ENCODE measurements around the gene ENTREP3.

The ENTREP3 gene

DNA sequence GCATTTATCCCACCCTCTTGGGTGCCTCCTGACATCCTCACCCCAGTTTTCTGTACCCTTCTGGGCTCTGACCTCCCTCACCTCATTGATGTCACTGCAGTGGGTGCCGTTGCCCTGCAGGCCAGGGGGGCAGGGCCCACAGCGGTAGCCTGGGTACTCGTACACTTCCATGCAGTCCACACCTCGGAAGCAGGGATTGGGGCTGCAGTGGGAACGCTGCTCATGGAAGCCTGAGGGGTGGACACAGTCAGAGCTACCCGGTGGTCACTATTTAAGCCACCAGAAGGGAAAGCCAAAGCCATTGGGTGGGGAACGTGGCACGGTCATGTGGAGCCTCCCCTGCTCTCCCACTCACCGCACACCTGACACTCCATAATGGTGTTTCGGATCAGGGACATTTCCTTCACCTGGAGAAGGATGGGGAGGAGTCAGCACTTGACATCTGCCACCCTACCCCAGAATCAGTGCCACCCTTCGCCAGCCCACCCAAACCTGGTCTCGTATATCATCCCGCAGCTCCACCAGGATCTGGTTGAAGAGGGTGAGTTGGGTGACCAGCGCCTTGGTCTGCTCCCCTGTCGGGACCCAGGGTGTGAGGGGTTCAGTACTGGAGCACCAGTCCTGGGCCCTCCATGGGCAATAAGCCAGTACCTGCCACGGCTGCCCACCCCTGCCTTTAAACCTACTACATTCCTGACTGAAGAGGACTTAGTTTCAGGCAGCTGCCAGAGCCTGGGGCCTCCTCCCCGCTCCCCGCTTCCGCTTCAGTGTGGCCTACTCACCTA lies 52.4 kb downstream of the ENTREP3 start:
- in situ Hi-C loops (cut with MboI; ENCODE audit: low sequenced_read_pairs) = no loop called here

DNA sequence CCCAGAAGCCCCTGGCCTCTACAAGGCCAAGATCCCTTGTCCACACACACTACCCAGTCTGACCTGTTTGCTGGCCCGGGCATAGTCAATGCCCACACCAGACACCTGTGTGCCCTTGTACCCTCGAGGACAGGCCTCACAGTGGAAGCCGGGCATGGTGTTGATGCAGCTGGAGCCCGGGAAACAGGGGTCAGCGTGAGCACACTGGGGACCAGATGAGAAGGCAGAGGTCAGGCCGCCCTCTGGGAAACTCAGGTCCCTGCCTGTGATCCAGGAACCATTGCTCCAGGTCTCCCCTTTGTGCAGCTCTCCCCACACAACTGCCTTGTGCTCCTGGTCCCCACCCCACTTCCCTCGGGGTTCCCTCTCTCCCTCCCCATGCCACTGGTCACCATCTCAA lies 53.1 kb downstream of the ENTREP3 start:
- in situ Hi-C loops (cut with MboI; ENCODE audit: low sequenced_read_pairs) = no loop called here

DNA sequence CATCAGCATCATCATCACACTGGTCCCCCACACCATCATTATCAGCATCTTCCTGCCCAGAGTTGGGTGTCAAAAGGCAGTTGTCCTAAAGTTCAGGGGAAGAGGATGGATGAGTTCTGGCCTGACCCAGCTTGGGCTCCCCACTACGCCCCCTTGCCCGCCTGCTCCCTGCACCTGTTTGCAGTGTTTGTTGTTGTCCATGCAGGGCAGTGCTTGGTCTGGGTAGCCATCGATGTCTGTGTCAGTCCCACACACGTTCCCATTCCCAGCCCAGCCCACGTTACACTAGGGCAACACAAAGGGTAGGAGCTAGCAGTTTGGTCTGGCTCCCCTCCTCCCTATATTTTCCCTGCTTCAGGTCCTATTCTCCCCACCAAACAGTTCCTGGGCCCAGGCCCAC lies 54.4 kb downstream of the ENTREP3 start:
- in situ Hi-C loops (cut with MboI; ENCODE audit: low sequenced_read_pairs) = no loop called here

DNA sequence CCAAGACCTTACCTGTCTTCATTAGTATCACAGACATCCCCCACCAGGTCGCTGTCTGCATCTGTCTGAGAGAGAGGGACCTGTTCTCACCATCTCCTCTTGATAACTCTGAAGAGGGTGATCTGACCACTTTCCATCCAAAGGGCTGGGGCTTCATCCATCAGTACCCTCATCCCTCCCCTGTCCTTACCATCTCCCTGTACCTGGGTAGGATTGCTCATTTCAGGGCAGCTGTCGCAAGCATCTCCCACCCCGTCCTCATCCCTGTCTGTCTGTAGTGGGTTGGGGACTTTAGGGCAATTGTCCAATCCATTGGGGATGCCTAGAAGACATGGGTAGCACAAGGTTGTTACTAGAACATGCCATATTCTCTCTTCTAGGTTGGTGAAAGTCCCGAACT lies 55.5 kb downstream of the ENTREP3 start:
- in situ Hi-C loops (cut with MboI; ENCODE audit: low sequenced_read_pairs) = no loop called here

DNA sequence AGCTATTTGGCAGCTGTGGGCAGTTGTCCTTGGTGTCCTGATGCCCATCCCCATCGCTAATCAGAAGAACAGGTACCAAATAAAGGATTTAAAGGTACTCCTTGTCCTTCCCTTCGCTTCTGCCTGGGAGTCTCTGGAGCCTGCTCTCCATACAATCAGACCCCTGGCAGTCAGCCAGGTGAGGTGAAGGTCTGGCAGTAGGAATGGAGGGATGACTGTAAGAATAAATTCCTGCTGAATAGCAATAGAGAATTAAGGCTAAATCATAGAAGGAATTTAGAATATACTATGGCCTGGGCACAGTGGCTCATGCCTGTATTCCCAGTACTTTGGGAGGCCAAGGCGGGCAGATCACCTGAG lies 56.8 kb downstream of the ENTREP3 start:
- in situ Hi-C loops (cut with MboI; ENCODE audit: low sequenced_read_pairs) = no loop called here

DNA sequence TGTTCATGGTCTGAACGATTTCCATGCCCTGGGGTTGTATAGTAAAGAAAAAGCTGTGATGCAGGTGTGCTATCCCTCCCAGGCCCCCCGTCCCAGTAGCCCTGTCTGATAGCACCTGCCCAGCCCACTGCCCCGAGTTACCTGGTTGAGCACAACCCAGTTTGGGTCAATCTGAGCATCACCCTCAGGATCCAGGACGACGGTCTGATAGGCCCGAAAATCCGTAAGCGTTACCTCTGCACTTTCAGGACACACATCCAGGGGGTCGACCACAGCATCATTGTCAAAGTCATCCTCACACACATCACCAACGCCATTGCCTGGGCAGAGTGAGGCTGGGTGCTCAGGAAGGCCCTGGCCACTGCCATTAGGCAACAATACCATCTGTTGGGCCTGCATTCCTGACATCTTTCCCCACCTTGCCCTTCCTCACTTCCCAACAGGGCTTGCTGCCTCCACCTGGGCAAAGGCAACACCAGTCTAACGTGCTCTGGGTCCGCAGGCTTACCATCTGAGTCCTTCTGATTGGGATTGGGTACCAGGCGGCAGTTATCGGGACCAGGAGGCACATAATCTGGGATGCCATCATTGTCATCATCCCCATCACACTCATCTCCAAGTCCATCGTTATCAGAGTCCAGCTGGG lies 57.3 kb downstream of the ENTREP3 start:
- in situ Hi-C loops (cut with MboI; ENCODE audit: low sequenced_read_pairs) = no loop called here
